K562 (cell line): ENCODE measurements around the gene TNFSF13. TPM values are rescaled to one million over a fixed set of nuclear protein-coding genes. Genes with fewer than 3 reads are reported as not detected.

Source experiments
- ATAC-seq: fragments of 200-7000 bp; cut with Tn5 transposase; 3 replicates; pipeline ENCODE4 v1.9.1; 2020; ENCODE audit warnings: moderate library complexity
- BruUV-seq: library from RNA; stranded (reverse); fragments of 400-500 nt; replicated peaks from 2 replicates; lab custom pipeline; 2021; lab: Mats Ljungman, UMichigan
- CTCF ChIA-PET: fragments of 300-600 bp; formaldehyde crosslinking; extraction: SDS; loops from one replicate; lab custom pipeline; 2021; ENCODE audit warnings: low intra/inter-chr PET ratio; lab: Yijun Ruan, JAX
- POLR2A ChIA-PET: fragments of 300-600, 350-650 bp; sonication (Branson Sonifier 250); formaldehyde crosslinking; extraction: SDS; loops from one replicate; lab custom pipeline; 2021; ENCODE audit warnings: antibody characterized with exemption, inconsistent platforms; lab: Yijun Ruan, JAX
- DNase-seq, 4 experiments: peaks; one replicate each; pipeline versions ENCODE4 v3.0.0 to v3.0.0-alpha.2; 2011 to 2018; ENCODE audit warnings: low spot score in 3 of 4, mixed read lengths in 3 of 4; ENCODE audit errors: extremely low read depth in 1 of 4
- FAIRE-seq: peaks from 2 replicates; lab custom pipeline; 2011; peaks lifted over from hg19 to GRCh38; lab: Jason Lieb, UNC
- H2AFZ ChIP-seq: 2 replicates; pipeline ENCODE4 v1.6.0; 2011; ENCODE audit warnings: low read depth, low read length, control low read depth, inconsistent platforms
- H3K27ac ChIP-seq: fragments of 200-600 bp; 3 replicates; pipeline ENCODE4 v1.8.0; 2011; ENCODE audit warnings: low read depth, mild to moderate bottlenecking, control low read depth, inconsistent platforms, low read length, moderate library complexity, mixed read lengths; ENCODE audit errors: extremely low read depth
- H3K27me3 ChIP-seq, 2 experiments: fragments of 300-600 bp in 1 of 2; 2 replicates in 1 of 2; 3 replicates in 1 of 2; pipeline versions ENCODE4 v1.6.0 to v1.8.0; 2011; ENCODE audit warnings: inconsistent platforms in 2 of 2, low read length in 2 of 2, mild to moderate bottlenecking in 1 of 2, mixed read lengths in 1 of 2, moderate library complexity in 1 of 2; ENCODE audit not compliant: control insufficient read depth in 2 of 2, insufficient read depth in 2 of 2
- H3K36me3 ChIP-seq: fragments of 300-600 bp; 3 replicates; pipeline ENCODE4 v1.8.0; 2011; ENCODE audit warnings: mild to moderate bottlenecking, low read length, inconsistent platforms; ENCODE audit not compliant: control insufficient read depth, insufficient read depth
- H3K4me1 ChIP-seq, 2 experiments: fragments of 200-600 bp in 1 of 2; replicated peaks in 1 of 2; 2 replicates in 1 of 2; 3 replicates in 1 of 2; pipeline versions ENCODE4 v1.5.1 to v1.8.0; 2011; ENCODE audit warnings: inconsistent platforms in 2 of 2, low read length in 2 of 2, mild to moderate bottlenecking in 1 of 2, mixed read lengths in 1 of 2, moderate library complexity in 1 of 2; ENCODE audit not compliant: control insufficient read depth in 2 of 2, insufficient read depth in 2 of 2
- H3K4me2 ChIP-seq: 2 replicates; pipeline ENCODE4 v1.6.1; 2011; ENCODE audit warnings: low read length, control low read depth, inconsistent platforms, mixed read lengths; ENCODE audit not compliant: insufficient read depth
- H3K4me3 ChIP-seq: fragments of 200-600 bp; sonication (generic), shearing (Covaris generic); 2 replicates; pipeline ENCODE4 v1.5.1; 2016; ENCODE audit warnings: control low read depth, inconsistent platforms
- H3K79me2 ChIP-seq: fragments of 200-600 bp; 3 replicates; pipeline ENCODE4 v1.8.0; 2011; ENCODE audit warnings: low read length, inconsistent platforms; ENCODE audit not compliant: control insufficient read depth, insufficient read depth
- H3K9ac ChIP-seq, 2 experiments: 2 replicates each; pipeline versions ENCODE4 v1.6.0 to v1.6.1; 2011; ENCODE audit warnings: low read depth in 2 of 2, low read length in 2 of 2, control low read depth in 1 of 2, inconsistent platforms in 1 of 2, mild to moderate bottlenecking in 1 of 2, mixed read lengths in 1 of 2; ENCODE audit not compliant: insufficient read depth in 1 of 2
- H3K9me1 ChIP-seq: one replicate; pipeline ENCODE4 v1.6.0; 2011; ENCODE audit warnings: inconsistent platforms, mild to moderate bottlenecking, low read length, moderate library complexity; ENCODE audit not compliant: control insufficient read depth, insufficient read depth
- H3K9me3 ChIP-seq: replicated peaks from 2 replicates; pipeline ENCODE4 v1.5.1; 2011; ENCODE audit warnings: low read depth, low read length, inconsistent platforms; ENCODE audit not compliant: control insufficient read depth, insufficient read depth
- H4K20me1 ChIP-seq: replicated peaks from 2 replicates; pipeline ENCODE4 v1.6.1; 2011; ENCODE audit warnings: low read length, inconsistent platforms, mixed read lengths; ENCODE audit not compliant: control insufficient read depth, insufficient read depth
- ETV5 ChIP-seq: sonication (generic); formaldehyde crosslinking; IDR thresholded peaks from 2 replicates; pipeline ENCODE4 v1.4.0; 2020; ENCODE audit warnings: low read depth, mild to moderate bottlenecking, missing genetic modification reagents
- GATA2 ChIP-seq: sonication (generic); formaldehyde crosslinking; IDR thresholded peaks from 2 replicates; pipeline ENCODE4 v1.4.0; 2020; ENCODE audit warnings: mild to moderate bottlenecking, missing genetic modification reagents
- GATAD2A ChIP-seq: fragments of 450-650 bp; IDR thresholded peaks from 2 replicates; pipeline ENCODE4 v1.6.1; 2017
- HNRNPK ChIP-seq: fragments of 200-400 bp; formaldehyde crosslinking; IDR thresholded peaks from one replicate; pipeline ENCODE4 v1.6.1; 2018; ENCODE audit warnings: mild to moderate bottlenecking, low read depth, low read length; ENCODE audit not compliant: poor library complexity, severe bottlenecking
- MCM3 ChIP-seq: fragments of 450-650 bp; IDR thresholded peaks from 2 replicates; pipeline ENCODE4 v1.6.1; 2016
- MTF1 ChIP-seq: fragments of 250-450 bp; sonication (Bioruptor Pico); IDR thresholded peaks from 2 replicates; pipeline ENCODE4 v1.9.0; 2021; ENCODE audit warnings: moderate library complexity, mild to moderate bottlenecking, inconsistent platforms, borderline replicate concordance
- NCOA2 ChIP-seq, 2 experiments: fragments of 450-650 bp; IDR thresholded peaks; 2 replicates each; pipeline ENCODE4 v1.6.1; 2018; ENCODE audit warnings: mild to moderate bottlenecking in 2 of 2, moderate library complexity in 1 of 2; ENCODE audit not compliant: partially characterized antibody in 2 of 2
- RAD51 ChIP-seq: fragments of 450-650 bp; IDR thresholded peaks from 2 replicates; pipeline ENCODE4 v1.7.1; 2016; ENCODE audit warnings: low read depth, mild to moderate bottlenecking, borderline replicate concordance
- RERE ChIP-seq: sonication (generic); formaldehyde crosslinking; IDR thresholded peaks from 2 replicates; pipeline ENCODE4 v1.8.0; 2023; ENCODE audit warnings: missing genetic modification reagents, mild to moderate bottlenecking, borderline replicate concordance
- TRIM24 ChIP-seq, 2 experiments: fragments of 450-650 bp; IDR thresholded peaks; 2 replicates each; pipeline ENCODE4 v1.6.1; 2016
- WHSC1 ChIP-seq: IDR thresholded peaks from one replicate; pipeline ENCODE4 v1.6.1; 2012; ENCODE audit warnings: low read length, control low read depth, inconsistent platforms
- ZBTB1 ChIP-seq: sonication (generic); formaldehyde crosslinking; IDR thresholded peaks from 2 replicates; pipeline ENCODE4 v1.8.1; 2023; ENCODE audit warnings: missing genetic modification reagents, low read depth, mild to moderate bottlenecking, borderline replicate concordance
- ZBTB8A ChIP-seq: fragments of 450-650 bp; IDR thresholded peaks from 2 replicates; pipeline ENCODE4 v1.6.1; 2018; ENCODE audit warnings: mild to moderate bottlenecking, moderate library complexity; ENCODE audit not compliant: partially characterized antibody
- ZC3H11A ChIP-seq: IDR thresholded peaks from 2 replicates; pipeline ENCODE4 v1.6.1; 2012; ENCODE audit warnings: low read depth, low read length, improper control_type of control experiment
- ZNF143 ChIP-seq: sonication (generic); formaldehyde crosslinking; IDR thresholded peaks from 2 replicates; pipeline ENCODE4 v1.9.0; 2022; ENCODE audit warnings: mild to moderate bottlenecking, missing genetic modification reagents
- WGBS: fragments of 100-300 bp; shearing (Covaris generic); methylation state at CpG from one replicate; pipeline ENCODE4 v1.1.6; 2016; ENCODE audit warnings: low coverage, mixed read lengths; ENCODE audit not compliant: insufficient coverage; ENCODE audit errors: missing lambda C conversion rate; 5-methylcytosine and 5-hydroxymethylcytosine counted together
- in situ Hi-C: fragments of 300-500 bp; cut with MboI; formaldehyde crosslinking; loops from 4 replicates; pipeline ENCODE4 v1.15.0; 2018; ENCODE audit warnings: inconsistent platforms, mixed read lengths
- intact Hi-C: fragments of 100-400 bp; cut with micrococcal nuclease; formaldehyde crosslinking; loops from 2 replicates; pipeline ENCODE4 v1.14.2; 2022
- polyA plus RNA-seq, 8 experiments: library from polyadenylated mRNA; depleted of rRNA in 4 of 8; stranded (reverse) in 5 of 8; unstranded in 3 of 8; fragments of >200 nt; fragmentation: Nextera tagmentation in 2 of 8; fragmentation: Illumina TruSeq in 1 of 8; extraction: Ambion mirVana in 2 of 8; extraction: Trizol in 1 of 8; gene quantifications; 2 replicates each; pipeline versions ENCODE4 v1.2.1 to v1.2.3, GENCODE V29; 2011 to 2014; ENCODE audit warnings: inconsistent platforms in 1 of 8, missing spikeins in 1 of 8
- total RNA-seq, 7 experiments: library from RNA; depleted of rRNA in 6 of 7; stranded (reverse); fragments of >200 nt in 6 of 7; fragmentation: Illumina TruSeq in 2 of 7; extraction: Trizol in 2 of 7; gene quantifications; 2 replicates each; pipeline versions ENCODE4 v1.2.1 to v1.2.3, GENCODE V29; 2011 to 2021; ENCODE audit warnings: low replicate concordance in 1 of 7

TNFSF13 gene
- total and polyA plus RNA-seq, 9 of the 15 experiments (the other 6 are each of a cell fraction or from before 2014, with no cell fraction given) = 0.04 to 0.51 (median 0.19) TPM; not detected in 1

GRCh38 chr17:7513850-7514419 lies 44.6 kb upstream of the TNFSF13 start (continued):
- no peak for TF ChIP-seq MTF1 (CRISPR knock-in tag)
- no peak for TF ChIP-seq ZNF143
- no peak for TF ChIP-seq GATAD2A
- no peak for TF ChIP-seq ZBTB8A
- no peak for TF ChIP-seq MCM3
- TF ChIP-seq ETV5 (CRISPR knock-in tag) = no peak
- TF ChIP-seq HNRNPK = no peak
- no peak for TF ChIP-seq ZC3H11A
- no peak for TF ChIP-seq WHSC1
- TF ChIP-seq ZBTB1 (CRISPR knock-in tag) = no peak
- TF ChIP-seq, all 486 proteins: peak for 0

- no peak for DNase-seq
- in situ Hi-C loops (no loop called here), intact Hi-C loops (no loop called here)
- H3K9me1 ChIP-seq = peaks cover 3% of the 10 kb centered on the region
- H3K9ac ChIP-seq = no peak overlapping the region
- H3K36me3 ChIP-seq = peaks cover 29% of the 10 kb centered on the region; the same call in 2 of the 3 replicates
- no peaks in the 10 kb centered on the region for H3K9me3 ChIP-seq
- no peaks in the 10 kb centered on the region for H4K20me1 ChIP-seq
- no peak overlapping the region for H3K4me2 ChIP-seq
- ATAC-seq = no peak
- H3K4me1 ChIP-seq = no peaks in the 10 kb centered on the region; a peak in 1 of 5 replicates
- ChIA-PET POLR2A (interaction anchor here (1.0 to 1.1 kb wide), 2 partner anchors 12 to 58 kb away, joined by 3 to 8 read pairs; no protein-coding TSS in a partner anchor), CTCF (interaction anchor here (0.7 kb wide), 1 partner anchor 201 kb away, joined by 3 read pairs; the partner anchor contains the start of gene DNAH2)
- H3K27ac ChIP-seq = no peak overlapping the region
- H2AFZ ChIP-seq = no peak overlapping the region
- WGBS = 71% methylated on average over 11 of the region's 13 CpGs
- BruUV-seq = no TSS peak
- H3K27me3 ChIP-seq = no peaks in the 10 kb centered on the region
- no peak overlapping the region for H3K4me3 ChIP-seq
- no peak for TF ChIP-seq TRIM24 (IDR thresholded peaks at IDR 0.05)
- TF ChIP-seq NCOA2 (IDR thresholded peaks at IDR 0.05; ENCODE audit: partially characterized antibody in 2 of 2) = no peak
- no peak for TF ChIP-seq RAD51
- no peak for TF ChIP-seq GATA2
- no peak for TF ChIP-seq RERE (CRISPR knock-in tag)
- H3K79me2 ChIP-seq = no peaks in the 10 kb centered on the region
- FAIRE-seq = no peak
These were observed 42.5 kb upstream of the TNFSF13 start for GRCh38 chr17:7515911-7516610.
